ENCODE data around the gene SIN3A. TPM values are rescaled to one million over a fixed set of nuclear protein-coding genes. Genes with fewer than 3 reads are reported as not detected.
A peak's percentile ranks its signal among the peaks of the same experiment; 100 is the strongest.

Gene SIN3A
- total RNA-seq, 1 donor from 2014 or later = 75.4 TPM

DNA sequence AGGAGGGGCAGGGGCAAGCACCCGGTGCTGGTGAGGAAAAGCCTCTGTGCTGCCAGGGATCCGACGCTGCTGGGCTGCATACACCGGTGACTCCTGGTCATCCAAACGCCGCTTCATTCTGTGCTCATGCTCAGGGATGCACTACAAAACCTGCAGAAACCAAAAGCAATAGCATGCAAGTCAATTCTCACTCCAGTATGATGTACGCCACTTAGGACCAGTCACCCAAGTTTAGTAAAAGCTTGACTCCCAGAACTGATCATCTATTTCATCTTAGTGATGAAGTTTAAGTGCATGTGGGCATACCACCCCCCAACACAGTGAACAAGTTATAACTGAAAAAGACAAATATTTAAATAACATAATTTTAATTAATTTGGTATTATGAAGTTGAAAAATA is 21.2 kb downstream of the SIN3A start:
- no peak for DNase-seq (ENCODE audit: extremely low spot score, unreplicated experiment)
- H3K4me1 Mint-ChIP-seq (ENCODE audit: unreplicated experiment) = no peaks in the 10 kb centered on the region
- no peaks in the 10 kb centered on the region for H3K27me3 Mint-ChIP-seq
- no peak overlapping the region for H3K27ac Mint-ChIP-seq
- no peaks in the 10 kb centered on the region for H3K9me3 Mint-ChIP-seq
- no peak overlapping the region for H3K4me3 Mint-ChIP-seq
- TF ChIP-seq, protein P1, sequence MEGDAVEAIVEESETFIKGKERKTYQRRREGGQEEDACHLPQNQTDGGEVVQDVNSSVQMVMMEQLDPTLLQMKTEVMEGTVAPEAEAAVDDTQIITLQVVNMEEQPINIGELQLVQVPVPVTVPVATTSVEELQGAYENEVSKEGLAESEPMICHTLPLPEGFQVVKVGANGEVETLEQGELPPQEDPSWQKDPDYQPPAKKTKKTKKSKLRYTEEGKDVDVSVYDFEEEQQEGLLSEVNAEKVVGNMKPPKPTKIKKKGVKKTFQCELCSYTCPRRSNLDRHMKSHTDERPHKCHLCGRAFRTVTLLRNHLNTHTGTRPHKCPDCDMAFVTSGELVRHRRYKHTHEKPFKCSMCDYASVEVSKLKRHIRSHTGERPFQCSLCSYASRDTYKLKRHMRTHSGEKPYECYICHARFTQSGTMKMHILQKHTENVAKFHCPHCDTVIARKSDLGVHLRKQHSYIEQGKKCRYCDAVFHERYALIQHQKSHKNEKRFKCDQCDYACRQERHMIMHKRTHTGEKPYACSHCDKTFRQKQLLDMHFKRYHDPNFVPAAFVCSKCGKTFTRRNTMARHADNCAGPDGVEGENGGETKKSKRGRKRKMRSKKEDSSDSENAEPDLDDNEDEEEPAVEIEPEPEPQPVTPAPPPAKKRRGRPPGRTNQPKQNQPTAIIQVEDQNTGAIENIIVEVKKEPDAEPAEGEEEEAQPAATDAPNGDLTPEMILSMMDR (conservative IDR thresholded peaks at IDR 0.05) = no peak
- H3K36me3 Mint-ChIP-seq = peaks cover 18% of the 10 kb centered on the region

DNA sequence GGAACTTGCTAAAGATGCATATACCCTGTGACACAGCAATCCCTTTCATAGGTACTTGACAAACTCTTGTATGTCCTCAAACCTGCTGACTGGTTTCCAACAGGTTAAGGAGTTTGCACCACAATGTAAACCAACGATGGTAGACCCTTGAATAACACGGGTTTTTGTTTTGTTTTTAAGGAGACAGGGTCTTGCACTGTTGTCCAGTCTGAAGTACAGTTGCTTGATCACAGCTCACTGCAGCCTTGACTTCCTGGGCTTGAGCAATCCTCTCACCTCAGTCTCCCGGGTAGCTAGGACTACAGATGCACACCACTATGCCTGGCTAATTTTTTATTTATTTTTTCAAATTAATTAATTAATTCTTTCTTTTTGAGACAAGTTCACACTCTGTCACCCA is 23.3 kb downstream of the SIN3A start:
- H3K36me3 Mint-ChIP-seq = peaks cover 12% of the 10 kb centered on the region

DNA sequence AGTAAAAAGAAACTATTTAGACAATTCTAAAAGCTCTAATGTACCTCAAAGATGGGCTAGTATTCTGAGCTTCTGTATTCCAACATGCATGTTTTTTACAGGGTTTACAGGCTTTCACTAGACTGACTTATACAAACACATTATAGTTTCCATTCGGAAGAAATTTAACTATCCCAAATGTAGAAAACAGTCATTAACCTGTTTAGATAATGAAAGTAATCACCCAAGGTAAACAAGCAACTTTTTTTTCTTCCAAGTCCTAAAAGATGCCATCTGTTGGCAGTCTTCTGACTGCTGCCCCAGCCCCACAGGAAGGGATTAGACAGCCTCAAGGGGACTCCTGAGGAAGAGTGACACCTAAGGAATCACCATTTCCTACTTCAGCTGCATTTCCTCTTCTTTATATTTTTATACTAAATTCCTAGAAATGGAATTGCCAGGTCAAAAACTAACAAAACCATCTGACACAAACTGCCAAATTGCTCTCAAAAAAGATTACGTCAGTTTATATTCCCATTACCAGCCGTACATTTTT is 25.5 kb downstream of the SIN3A start:
- H3K27ac Mint-ChIP-seq = no peak overlapping the region

More for the DNA sequence above, 23.3 kb downstream of the SIN3A start:
- no peaks in the 10 kb centered on the region for H3K9me3 Mint-ChIP-seq
- H3K4me3 Mint-ChIP-seq = no peak overlapping the region
- H3K27me3 Mint-ChIP-seq = no peaks in the 10 kb centered on the region
- H3K4me1 Mint-ChIP-seq (ENCODE audit: unreplicated experiment) = no peaks in the 10 kb centered on the region
- TF ChIP-seq, protein P1 (conservative IDR thresholded peaks at IDR 0.05) = no peak
- no peak overlapping the region for H3K27ac Mint-ChIP-seq
- no peak for DNase-seq (ENCODE audit: extremely low spot score, unreplicated experiment)

DNA sequence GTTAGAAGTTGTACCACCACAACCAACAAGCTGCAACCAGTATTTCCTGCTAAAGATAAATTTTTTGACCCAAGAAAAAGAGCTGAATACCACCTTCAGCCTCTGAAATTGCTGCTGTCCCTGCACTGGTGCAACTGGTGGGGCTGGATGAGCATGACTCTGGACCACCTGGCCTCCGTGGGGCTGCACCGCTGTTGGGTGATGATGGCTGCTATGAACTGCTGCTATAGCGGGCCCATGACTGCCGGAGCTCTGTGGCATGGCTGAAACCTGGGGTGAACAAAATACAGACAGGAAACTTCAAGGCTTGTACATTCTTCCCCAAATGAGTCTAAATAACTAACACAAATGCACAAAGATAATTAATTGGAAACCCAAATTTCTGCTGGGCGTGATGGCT is 28.9 kb downstream of the SIN3A start:
- no peaks in the 10 kb centered on the region for H3K9me3 Mint-ChIP-seq
- TF ChIP-seq, protein P1 (conservative IDR thresholded peaks at IDR 0.05) = no peak
- no peaks in the 10 kb centered on the region for H3K27me3 Mint-ChIP-seq
- no peak for DNase-seq (ENCODE audit: extremely low spot score, unreplicated experiment)
- no peaks in the 10 kb centered on the region for H3K4me1 Mint-ChIP-seq (ENCODE audit: unreplicated experiment)
- H3K36me3 Mint-ChIP-seq = peaks cover 8% of the 10 kb centered on the region
- no peak overlapping the region for H3K4me3 Mint-ChIP-seq
- H3K27ac Mint-ChIP-seq = no peak overlapping the region

More for the DNA sequence above, 25.5 kb downstream of the SIN3A start:
- Mint-ChIP-seq H3K36me3 (peaks cover 12% of the 10 kb centered on the region), H3K4me1 (ENCODE audit: unreplicated experiment) (no peaks in the 10 kb centered on the region), H3K9me3 (no peaks in the 10 kb centered on the region), H3K27me3 (no peaks in the 10 kb centered on the region), H3K4me3 (no peak overlapping the region)
- no peak for DNase-seq (ENCODE audit: extremely low spot score, unreplicated experiment)
- TF ChIP-seq, protein P1 (conservative IDR thresholded peaks at IDR 0.05) = no peak

DNA sequence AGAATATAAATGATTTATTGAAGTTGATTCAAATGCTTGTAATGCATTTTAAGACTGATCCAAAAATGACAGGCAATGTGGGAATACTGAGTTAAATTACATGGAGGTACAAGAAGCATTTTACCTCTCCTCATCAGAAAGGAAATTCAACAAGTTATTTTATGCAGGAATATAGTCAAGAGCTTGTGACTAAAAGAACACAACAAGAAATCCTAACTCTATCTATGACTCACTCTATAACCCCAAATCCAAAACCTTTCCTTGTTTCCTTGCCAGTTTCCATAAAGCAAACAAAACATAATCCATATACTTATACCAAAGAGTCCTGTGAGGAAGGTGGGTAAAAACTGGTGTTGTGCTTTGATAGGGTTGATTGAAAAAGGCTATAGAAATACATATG is 30.8 kb downstream of the SIN3A start:
- no peak for DNase-seq (ENCODE audit: extremely low spot score, unreplicated experiment)
- no peaks in the 10 kb centered on the region for H3K27me3 Mint-ChIP-seq
- H3K4me1 Mint-ChIP-seq (ENCODE audit: unreplicated experiment) = no peaks in the 10 kb centered on the region
- H3K4me3 Mint-ChIP-seq = no peak overlapping the region
- H3K36me3 Mint-ChIP-seq = peaks cover 8% of the 10 kb centered on the region
- H3K27ac Mint-ChIP-seq = no peak overlapping the region
- TF ChIP-seq, protein P1 (conservative IDR thresholded peaks at IDR 0.05) = no peak
- H3K9me3 Mint-ChIP-seq = no peaks in the 10 kb centered on the region

DNA sequence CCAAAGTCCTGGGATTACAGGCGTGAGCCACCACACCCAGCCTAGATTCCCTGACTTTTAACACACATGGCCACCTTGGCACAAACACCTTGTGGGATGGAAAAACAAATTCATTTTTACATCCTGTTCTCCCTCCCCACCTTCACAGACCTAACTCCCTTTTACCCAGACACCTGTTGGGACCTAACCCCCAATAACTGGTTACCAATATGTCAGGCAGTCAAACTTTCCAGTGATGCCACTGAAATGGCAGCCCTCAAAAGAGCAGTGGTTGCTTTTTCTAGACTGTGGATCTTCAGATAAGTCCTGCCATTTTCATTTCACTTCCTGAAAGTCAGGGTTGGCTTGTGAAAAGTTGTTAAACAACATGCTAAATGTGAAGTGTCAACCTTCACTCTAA is 34.9 kb downstream of the SIN3A start:
- Mint-ChIP-seq H3K4me3 (no peak overlapping the region), H3K9me3 (no peaks in the 10 kb centered on the region), H3K36me3 (peaks cover 19% of the 10 kb centered on the region), H3K4me1 (ENCODE audit: unreplicated experiment) (no peaks in the 10 kb centered on the region), H3K27me3 (no peaks in the 10 kb centered on the region), H3K27ac (peak overlapping the region; percentile 70)
- no peak for DNase-seq (ENCODE audit: extremely low spot score, unreplicated experiment)
- TF ChIP-seq, protein P1 (conservative IDR thresholded peaks at IDR 0.05) = no peak

Measured in type B pancreatic cell (in vitro differentiated cells).